IMR-90 (cell line): Measurements from ENCODE around the gene AMPD3. TPM values are rescaled to one million over a fixed set of nuclear protein-coding genes. Genes with fewer than 3 reads are reported as not detected.

Source experiments
- ATAC-seq: fragments of 200-7000 bp; cut with Tn5 transposase; 2 replicates; pipeline ENCODE4 v1.9.1; 2020; ENCODE audit warnings: low read depth, mild to moderate bottlenecking, moderate library complexity
- BruUV-seq: library from RNA; stranded (reverse); fragments of 400-500 nt; replicated peaks from 2 replicates; lab custom pipeline; 2021; lab: Mats Ljungman, UMichigan
- CTCF ChIA-PET: fragments of 300-600 bp; formaldehyde crosslinking; extraction: SDS; loops from one replicate; lab custom pipeline; 2021; ENCODE audit warnings: antibody characterized with exemption; lab: Yijun Ruan, JAX
- POLR2A ChIA-PET: fragments of 300-600 bp; sonication (Branson Sonifier 250); formaldehyde crosslinking; loops from one replicate; lab custom pipeline; 2022; ENCODE audit warnings: antibody characterized with exemption; ENCODE audit not compliant: unreplicated experiment; lab: Charles Lee
- DNase-seq: peaks from one replicate; pipeline ENCODE4 v3.0.0; 2013
- H2AFZ ChIP-seq: replicated peaks from 2 replicates; pipeline ENCODE3; 2013; ENCODE audit warnings: low read length, mild to moderate bottlenecking; ENCODE audit not compliant: poor library complexity
- H2AK5ac ChIP-seq: 2 replicates; pipeline ENCODE4 v1.6.1; 2013; ENCODE audit warnings: low read depth, low read length, inconsistent platforms
- H2AK9ac ChIP-seq: replicated peaks from 2 replicates; pipeline ENCODE3; 2013; ENCODE audit warnings: mild to moderate bottlenecking, low read depth, low read length, moderate library complexity; ENCODE audit not compliant: poor library complexity
- H2BK120ac ChIP-seq: 2 replicates; pipeline ENCODE4 v1.6.1; 2013; ENCODE audit warnings: low read depth, low read length, inconsistent platforms
- H2BK15ac ChIP-seq: 3 replicates; pipeline ENCODE4 v1.6.1; 2013; ENCODE audit warnings: low read depth, low read length, inconsistent platforms
- H2BK20ac ChIP-seq: 2 replicates; pipeline ENCODE4 v1.6.1; 2013; ENCODE audit warnings: low read depth, mild to moderate bottlenecking, inconsistent platforms, low read length, moderate library complexity
- H2BK5ac ChIP-seq: 2 replicates; pipeline ENCODE4 v1.6.1; 2013; ENCODE audit warnings: mild to moderate bottlenecking, low read depth, low read length, inconsistent platforms; ENCODE audit not compliant: poor library complexity, severe bottlenecking
- H3K14ac ChIP-seq: replicated peaks from 2 replicates; pipeline ENCODE4 v1.6.1; 2013; ENCODE audit warnings: low read depth, low read length, inconsistent platforms
- H3K18ac ChIP-seq: 2 replicates; pipeline ENCODE4 v1.6.1; 2013; ENCODE audit warnings: low read depth, low read length, control low read depth
- H3K23ac ChIP-seq: 2 replicates; pipeline ENCODE4 v1.6.1; 2013; ENCODE audit warnings: low read depth, low read length, inconsistent platforms
- H3K27ac ChIP-seq: 2 replicates; pipeline ENCODE4 v1.5.1; 2013; ENCODE audit warnings: mild to moderate bottlenecking, control low read depth, low read length; ENCODE audit not compliant: insufficient read depth
- H3K27me3 ChIP-seq: 2 replicates; pipeline ENCODE4 v1.6.1; 2013; ENCODE audit warnings: low read length; ENCODE audit not compliant: control insufficient read depth, insufficient read depth
- H3K36me3 ChIP-seq: 2 replicates; pipeline ENCODE4 v1.6.1; 2013; ENCODE audit warnings: low read length, mixed read lengths; ENCODE audit not compliant: control insufficient read depth, insufficient read depth
- H3K4ac ChIP-seq: 2 replicates; pipeline ENCODE4 v1.6.1; 2013; ENCODE audit warnings: low read depth, low read length, inconsistent platforms
- H3K4me1 ChIP-seq: 2 replicates; pipeline ENCODE4 v1.6.1; 2013; ENCODE audit warnings: low read length, mixed read lengths; ENCODE audit not compliant: control insufficient read depth, insufficient read depth
- H3K4me2 ChIP-seq: 2 replicates; pipeline ENCODE4 v1.6.1; 2013; ENCODE audit warnings: low read depth, mild to moderate bottlenecking, control low read depth, low read length, moderate library complexity
- H3K4me3 ChIP-seq: 2 replicates; pipeline ENCODE4 v1.5.1; 2013; ENCODE audit warnings: low read depth, mild to moderate bottlenecking, control low read depth, low read length, moderate library complexity; ENCODE audit not compliant: insufficient read depth
- H3K56ac ChIP-seq: 2 replicates; pipeline ENCODE4 v1.6.1; 2013; ENCODE audit warnings: low read length, inconsistent platforms; ENCODE audit not compliant: insufficient read depth; ENCODE audit errors: extremely low read depth
- H3K79me1 ChIP-seq, 2 experiments: 2 replicates each; pipeline ENCODE4 v1.6.1; 2013; ENCODE audit warnings: low read length in 2 of 2, inconsistent platforms in 1 of 2, low read depth in 1 of 2
- H3K9ac ChIP-seq: 2 replicates; pipeline ENCODE4 v1.6.1; 2013; ENCODE audit warnings: low read depth, low read length, control low read depth
- H3K9me1 ChIP-seq: 2 replicates; pipeline ENCODE4 v1.6.1; 2013; ENCODE audit warnings: low read length, inconsistent platforms; ENCODE audit not compliant: insufficient read depth
- H3K9me3 ChIP-seq: 2 replicates; pipeline ENCODE4 v1.6.1; 2013; ENCODE audit warnings: low read length; ENCODE audit not compliant: control insufficient read depth, insufficient read depth
- H4K20me1 ChIP-seq: 2 replicates; pipeline ENCODE4 v1.6.1; 2013; ENCODE audit warnings: low read length, inconsistent platforms; ENCODE audit not compliant: insufficient read depth
- H4K5ac ChIP-seq: 2 replicates; pipeline ENCODE4 v1.6.1; 2013; ENCODE audit warnings: mild to moderate bottlenecking, low read depth, low read length, control low read depth
- H4K8ac ChIP-seq, 2 experiments: 2 replicates each; pipeline ENCODE4 v1.6.1; 2013; ENCODE audit warnings: low read depth in 2 of 2, low read length in 2 of 2, control low read depth in 1 of 2, inconsistent platforms in 1 of 2
- H4K91ac ChIP-seq: 2 replicates; pipeline ENCODE4 v1.6.1; 2013; ENCODE audit warnings: low read depth, low read length, inconsistent platforms; ENCODE audit not compliant: insufficient read depth
- BHLHE40 ChIP-seq: fragments of 150-350 bp; IDR thresholded peaks from 2 replicates; pipeline ENCODE4 v1.6.1; 2016; ENCODE audit warnings: mild to moderate bottlenecking, low read depth, low read length
- CEBPB ChIP-seq: IDR thresholded peaks from 2 replicates; pipeline ENCODE4 v1.6.1; 2012; ENCODE audit warnings: low read depth, low read length, improper control_type of control experiment
- CHD1 ChIP-seq: IDR thresholded peaks from 2 replicates; pipeline ENCODE4 v1.6.1; 2012; ENCODE audit warnings: low read depth, low read length, improper control_type of control experiment
- FOS ChIP-seq: fragments of 150-350 bp; IDR thresholded peaks from 2 replicates; pipeline ENCODE4 v1.6.1; 2016; ENCODE audit warnings: low read depth, low read length
- MAFK ChIP-seq: IDR thresholded peaks from 2 replicates; pipeline ENCODE4 v1.6.1; 2012; ENCODE audit warnings: low read depth, low read length, improper control_type of control experiment
- MAZ ChIP-seq: IDR thresholded peaks from 2 replicates; pipeline ENCODE4 v1.6.1; 2012; ENCODE audit warnings: low read depth, mild to moderate bottlenecking, low read length, improper control_type of control experiment, moderate library complexity, borderline replicate concordance
- MXI1 ChIP-seq: IDR thresholded peaks from 2 replicates; pipeline ENCODE4 v1.6.1; 2012; ENCODE audit warnings: low read depth, mild to moderate bottlenecking, low read length, moderate library complexity, borderline replicate concordance
- RAD21 ChIP-seq: IDR thresholded peaks from 2 replicates; pipeline ENCODE4 v1.6.1; 2012; ENCODE audit warnings: low read length, improper control_type of control experiment
- RCOR1 ChIP-seq: IDR thresholded peaks from 2 replicates; pipeline ENCODE4 v1.6.1; 2012; ENCODE audit warnings: mild to moderate bottlenecking, low read length, improper control_type of control experiment; ENCODE audit not compliant: insufficient replicate concordance
- RFX5 ChIP-seq: IDR thresholded peaks from 2 replicates; pipeline ENCODE4 v1.8.0; 2012; ENCODE audit warnings: low read depth, mild to moderate bottlenecking, low read length, moderate library complexity
- SMC3 ChIP-seq: fragments of 150-350 bp; IDR thresholded peaks from 2 replicates; pipeline ENCODE4 v1.6.1; 2016; ENCODE audit warnings: low read depth, mild to moderate bottlenecking, antibody characterized with exemption, low read length, moderate library complexity
- WGBS, 2 experiments: methylation state at CpG; one replicate each; pipeline versions ENCODE4 v1.1.5 to v1.1.7; 2013; ENCODE audit warnings: missing lambda C conversion rate in 2 of 2; ENCODE audit not compliant: insufficient read length in 1 of 2; ENCODE audit errors: extremely low coverage in 2 of 2; 5-methylcytosine and 5-hydroxymethylcytosine counted together
- dilution Hi-C: fragments of 300-500 bp; cut with HindIII; formaldehyde crosslinking; loops from one replicate; pipeline ENCODE4 v1.14.3; 2018; ENCODE audit warnings: low sequenced_read_pairs; ENCODE audit not compliant: unreplicated experiment
- in situ Hi-C: fragments of 300-500 bp; cut with MboI; formaldehyde crosslinking; loops from 3 replicates; pipeline ENCODE4 v1.14.3; 2019; ENCODE audit warnings: low sequenced_read_pairs, inconsistent platforms, mixed read lengths
- intact Hi-C: fragments of 100-400 bp; cut with micrococcal nuclease; formaldehyde crosslinking; loops from 2 replicates; pipeline ENCODE4 v1.10.0; 2022
- polyA plus RNA-seq, 3 experiments: library from polyadenylated mRNA; depleted of rRNA; stranded (reverse); fragments of >200 nt; gene quantifications; 2 replicates each; pipeline ENCODE4 v1.2.3, GENCODE V29; 2012; ENCODE audit warnings: low replicate concordance in 1 of 3
- total RNA-seq: library from RNA; depleted of rRNA; stranded (reverse); fragments of >200 nt; gene quantifications from 2 replicates; pipeline ENCODE4 v1.2.3, GENCODE V29; 2012
- TF ChIP-seq, protein P1 (sequence below): fragments of 150-350 bp; IDR thresholded peaks from 2 replicates; pipeline ENCODE4 v1.6.1; 2017; ENCODE audit warnings: mild to moderate bottlenecking, antibody characterized with exemption, low read length, low read depth
- TF ChIP-seq, protein P2 (sequence below): conservative IDR thresholded peaks from 2 replicates; pipeline ENCODE4 v1.5.1; 2012; ENCODE audit warnings: mild to moderate bottlenecking, low read depth, low read length, improper control_type of control experiment
- TF ChIP-seq, protein P3 (sequence below): fragments of 150-350 bp; IDR thresholded peaks from 2 replicates; pipeline ENCODE4 v1.6.1; 2016; ENCODE audit warnings: low read depth, mild to moderate bottlenecking, low read length, moderate library complexity, borderline replicate concordance

AMPD3 gene
- total and polyA plus RNA-seq, 2 of the 4 experiments (the other 2 are of a cell fraction): 8.6 to 12.1 TPM

GRCh38 chr11:10500757-10501684 is 46.0 kb downstream of the AMPD3 start:
- Histone ChIP-seq H3K18ac (no peak overlapping the region), H2BK120ac (no peak overlapping the region), H2BK5ac (no peak overlapping the region), H2BK20ac (no peak overlapping the region), H3K9me1 (peaks cover 21% of the 10 kb centered on the region), H2BK15ac (no peak overlapping the region), H2AK5ac (no peak overlapping the region), H3K23ac (no peak overlapping the region), H4K5ac (no peak overlapping the region), H3K36me3 (peaks cover 78% of the 10 kb centered on the region), H4K91ac (no peak overlapping the region), H3K4me2 (no peak overlapping the region), H3K4me1 (no peaks in the 10 kb centered on the region), H3K14ac (no peak overlapping the region), H2AK9ac (no peak overlapping the region), H3K9ac (no peak overlapping the region), H3K27ac (no peak overlapping the region), H3K56ac (no peak overlapping the region), H2AFZ (no peak overlapping the region), H3K4ac (no peak overlapping the region), H3K4me3 (no peak overlapping the region), H4K20me1 (no peaks in the 10 kb centered on the region), H3K27me3 (no peaks in the 10 kb centered on the region), H3K9me3 (no peaks in the 10 kb centered on the region), H4K8ac (no peak overlapping the region), H3K79me1 (peaks cover 0 to 12% of the 10 kb centered on the region in 2 experiments; a peak in 2 of 4 replicates)
- no peak for ATAC-seq
- WGBS, 2 experiments: 78% methylated on average over 4 of the region's 20 CpGs; no CpG with 5 or more reads in 1 of the 2 experiments
- DNase-seq: no peak
- ChIA-PET POLR2A (no interaction called here), CTCF (no interaction called here)
- in situ Hi-C loops: no loop called here
- intact Hi-C loops: no loop called here
- TF ChIP-seq SMC3: no peak
- TF ChIP-seq, protein P1, sequence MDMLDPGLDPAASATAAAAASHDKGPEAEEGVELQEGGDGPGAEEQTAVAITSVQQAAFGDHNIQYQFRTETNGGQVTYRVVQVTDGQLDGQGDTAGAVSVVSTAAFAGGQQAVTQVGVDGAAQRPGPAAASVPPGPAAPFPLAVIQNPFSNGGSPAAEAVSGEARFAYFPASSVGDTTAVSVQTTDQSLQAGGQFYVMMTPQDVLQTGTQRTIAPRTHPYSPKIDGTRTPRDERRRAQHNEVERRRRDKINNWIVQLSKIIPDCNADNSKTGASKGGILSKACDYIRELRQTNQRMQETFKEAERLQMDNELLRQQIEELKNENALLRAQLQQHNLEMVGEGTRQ: no peak
- TF ChIP-seq CEBPB: no peak
- TF ChIP-seq RFX5: no peak
- TF ChIP-seq, protein P2, sequence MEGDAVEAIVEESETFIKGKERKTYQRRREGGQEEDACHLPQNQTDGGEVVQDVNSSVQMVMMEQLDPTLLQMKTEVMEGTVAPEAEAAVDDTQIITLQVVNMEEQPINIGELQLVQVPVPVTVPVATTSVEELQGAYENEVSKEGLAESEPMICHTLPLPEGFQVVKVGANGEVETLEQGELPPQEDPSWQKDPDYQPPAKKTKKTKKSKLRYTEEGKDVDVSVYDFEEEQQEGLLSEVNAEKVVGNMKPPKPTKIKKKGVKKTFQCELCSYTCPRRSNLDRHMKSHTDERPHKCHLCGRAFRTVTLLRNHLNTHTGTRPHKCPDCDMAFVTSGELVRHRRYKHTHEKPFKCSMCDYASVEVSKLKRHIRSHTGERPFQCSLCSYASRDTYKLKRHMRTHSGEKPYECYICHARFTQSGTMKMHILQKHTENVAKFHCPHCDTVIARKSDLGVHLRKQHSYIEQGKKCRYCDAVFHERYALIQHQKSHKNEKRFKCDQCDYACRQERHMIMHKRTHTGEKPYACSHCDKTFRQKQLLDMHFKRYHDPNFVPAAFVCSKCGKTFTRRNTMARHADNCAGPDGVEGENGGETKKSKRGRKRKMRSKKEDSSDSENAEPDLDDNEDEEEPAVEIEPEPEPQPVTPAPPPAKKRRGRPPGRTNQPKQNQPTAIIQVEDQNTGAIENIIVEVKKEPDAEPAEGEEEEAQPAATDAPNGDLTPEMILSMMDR: no peak
- TF ChIP-seq, protein P3, sequence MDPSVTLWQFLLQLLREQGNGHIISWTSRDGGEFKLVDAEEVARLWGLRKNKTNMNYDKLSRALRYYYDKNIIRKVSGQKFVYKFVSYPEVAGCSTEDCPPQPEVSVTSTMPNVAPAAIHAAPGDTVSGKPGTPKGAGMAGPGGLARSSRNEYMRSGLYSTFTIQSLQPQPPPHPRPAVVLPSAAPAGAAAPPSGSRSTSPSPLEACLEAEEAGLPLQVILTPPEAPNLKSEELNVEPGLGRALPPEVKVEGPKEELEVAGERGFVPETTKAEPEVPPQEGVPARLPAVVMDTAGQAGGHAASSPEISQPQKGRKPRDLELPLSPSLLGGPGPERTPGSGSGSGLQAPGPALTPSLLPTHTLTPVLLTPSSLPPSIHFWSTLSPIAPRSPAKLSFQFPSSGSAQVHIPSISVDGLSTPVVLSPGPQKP: no peak
- no peak for TF ChIP-seq MXI1
- TF ChIP-seq MAFK: no peak
- TF ChIP-seq RAD21: no peak
- no peak for TF ChIP-seq FOS
- no peak for TF ChIP-seq RCOR1
- no peak for TF ChIP-seq CHD1
- TF ChIP-seq MAZ: no peak
- TF ChIP-seq BHLHE40: no peak
- no TSS peak for BruUV-seq
- dilution Hi-C loops: loop anchor here (25.0 kb wide), 1 partner anchor 236 kb away; no protein-coding TSS in a partner anchor
